Measurements from ENCODE around the gene TAF1B. TPM values are rescaled to one million over a fixed set of nuclear protein-coding genes. Genes with fewer than 3 reads are reported as not detected.

Gene TAF1B
- total and polyA plus RNA-seq, 2 donors (not counting 3 experiments of a cell fraction or from before 2014, with no cell fraction given) = 6.3 to 29.4 TPM

- Histone ChIP-seq H3K9me1 (replicated peaks; ENCODE audit: control insufficient read depth, extremely low read depth, insufficient read depth, low read length) (no peaks in the 10 kb centered on the region), H3K4me3 (replicated peaks in 1 of 3; ENCODE audit: insufficient read depth in 1 of 3, low read depth in 1 of 3, low read length in 3 of 3) (no peak overlapping the region), H2AFZ (ENCODE audit: low read depth, low read length) (no peak overlapping the region), H3K9ac (replicated peaks; ENCODE audit: extremely low read depth, insufficient read depth, low read length) (no peak overlapping the region), H3K4me1 (ENCODE audit: control insufficient read depth, extremely low read depth, insufficient read depth, low read length) (peaks cover 9% of the 10 kb centered on the region), H3K9me3 (replicated peaks; ENCODE audit: control insufficient read depth, insufficient read depth, low read length) (no peaks in the 10 kb centered on the region), H3K36me3 (ENCODE audit: control insufficient read depth in 2 of 2, extremely low read depth in 1 of 2, insufficient read depth in 2 of 2, low read length in 2 of 2) (no peaks in the 10 kb centered on the region), H3K4me2 (ENCODE audit: insufficient read depth, low read length) (no peak overlapping the region), H3K27me3 (ENCODE audit: control insufficient read depth in 2 of 2, insufficient read depth in 2 of 2, low read length in 2 of 2) (no peaks in the 10 kb centered on the region), H3K79me2 (ENCODE audit: control insufficient read depth, insufficient read depth, low read length) (no peaks in the 10 kb centered on the region), H4K20me1 (replicated peaks; ENCODE audit: control insufficient read depth, extremely low read depth, insufficient read depth, low read length) (no peaks in the 10 kb centered on the region), H3K27ac (ENCODE audit: insufficient read depth, low read depth, low read length) (no peak overlapping the region)
- CTCF ChIA-PET = interaction anchor here (0.7 to 1.9 kb wide), 6 partner anchors 8 to 155 kb away, joined by 3 to 12 read pairs (median 4); no protein-coding TSS in a partner anchor
- dilution Hi-C loops (cut with MboI; ENCODE audit: extremely low pct_ligation_motif_present, low sequenced_read_pairs) (loop anchor here (25.0 kb wide), 1 partner anchor 157 kb away; no protein-coding TSS in a partner anchor), intact Hi-C loops (cut with micrococcal nuclease) (no loop called here)
- no peak for TF ChIP-seq CTCF (IDR thresholded peaks at IDR 0.05; ENCODE audit: extremely low read depth in 1 of 2, insufficient read depth in 1 of 2, low read depth in 1 of 2, low read length in 2 of 2)
- no peak for TF ChIP-seq JUN (IDR thresholded peaks at IDR 0.05; ENCODE audit: borderline replicate concordance, insufficient read depth, insufficient read length, low read depth)
- no peak for TF ChIP-seq GATA2 (IDR thresholded peaks at IDR 0.05; ENCODE audit: insufficient read depth, insufficient read length, low read depth, low read length)
- TF ChIP-seq EZH2 (IDR thresholded peaks at IDR 0.05; ENCODE audit: borderline replicate concordance, low read depth, low read length, severe bottlenecking) = no peak
- no peak for TF ChIP-seq FOS (IDR thresholded peaks at IDR 0.05; ENCODE audit: borderline replicate concordance, insufficient read depth, low read length)
- no peak for TF ChIP-seq POLR2A (IDR thresholded peaks at IDR 0.05; ENCODE audit: low read depth, low read length)
- TF ChIP-seq, protein P1, sequence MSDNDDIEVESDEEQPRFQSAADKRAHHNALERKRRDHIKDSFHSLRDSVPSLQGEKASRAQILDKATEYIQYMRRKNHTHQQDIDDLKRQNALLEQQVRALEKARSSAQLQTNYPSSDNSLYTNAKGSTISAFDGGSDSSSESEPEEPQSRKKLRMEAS (IDR thresholded peaks at IDR 0.05; ENCODE audit: insufficient read depth, insufficient read length) = no peak
- no peak for TF ChIP-seq POLR2AphosphoS5 (IDR thresholded peaks at IDR 0.05; ENCODE audit: insufficient read depth, low read depth, low read length)
- TF ChIP-seq MYC (IDR thresholded peaks at IDR 0.05; ENCODE audit: low read depth, low read length) = no peak
- POLR2A ChIA-PET = no interaction called here
- DNase-seq (ENCODE audit: low read depth, low spot score) = no peak
- no TSS peak for BruUV-seq (replicated peaks)
- FAIRE-seq = no peak
Measured at GRCh38 chr2:9968553-9969497, 125.6 kb downstream of the TAF1B start.

Measured in endothelial cell of umbilical vein (primary cell).